ENCODE data around the gene WASF1. TPM values are rescaled to one million over a fixed set of nuclear protein-coding genes. Genes with fewer than 3 reads are reported as not detected.

WASF1 gene
- total RNA-seq, 4 donors from 2014 or later = 10.7 to 20.9 (median 16.3) TPM

- Histone ChIP-seq H3K4me1 (peaks cover 24 to 75% (median 32%) of the 10 kb centered on the region in 3 donors), H3K27me3 (no peaks in the 10 kb centered on the region), H3K36me3 (no peaks in the 10 kb centered on the region), H3K9me3 (no peaks in the 10 kb centered on the region), H3K27ac (no peak overlapping the region), H3K4me3 (no peak overlapping the region)
- 72 to 80% methylated on average over 3 of the region's 3 CpGs for WGBS, 2 donors
- intact Hi-C loops (cut with DNase I) = loop anchor here (10.0 kb wide), 1 partner anchor 209 kb away; no protein-coding TSS in a partner anchor
- TF ChIP-seq CTCF (IDR thresholded peaks at IDR 0.05) (no peak), POLR2A (IDR thresholded peaks at IDR 0.05) (no peak)
- no peak for DNase-seq
Measured at GRCh38 chr6:110185879-110186278, 6.4 kb upstream of the WASF1 start.

- Histone ChIP-seq H3K9me3 (no peaks in the 10 kb centered on the region), H3K4me3 (peak overlapping the region in 1 of 4 donors; percentile 3), H3K36me3 (no peaks in the 10 kb centered on the region), H3K27ac (no peak overlapping the region), H3K4me1 (peaks cover 24 to 63% (median 32%) of the 10 kb centered on the region in 3 donors), H3K27me3 (no peaks in the 10 kb centered on the region)
- intact Hi-C loops (cut with DNase I) = loop anchor here (10.0 kb wide), 1 partner anchor 211 kb away; no protein-coding TSS in a partner anchor
- 66 to 73% methylated on average over 5 of the region's 5 CpGs for WGBS, 2 donors
- DNase-seq = no peak
- TF ChIP-seq POLR2A (IDR thresholded peaks at IDR 0.05) (no peak), CTCF (IDR thresholded peaks at IDR 0.05) (no peak)
Measured at GRCh38 chr6:110183292-110183885, 3.9 kb upstream of the WASF1 start.

GRCh38 chr6:110181131-110182030 is 1.9 kb upstream of the WASF1 start:
- H3K4me3 ChIP-seq = peak overlapping the region; percentile 72 to 84 (median 82)
- WGBS, 2 donors = 42 to 52% methylated on average over 6 of the region's 6 CpGs
- no peak for TF ChIP-seq POLR2A (IDR thresholded peaks at IDR 0.05)
- no peak for TF ChIP-seq CTCF (IDR thresholded peaks at IDR 0.05)
- peaks cover 24 to 64% (median 32%) of the 10 kb centered on the region in 3 donors for H3K4me1 ChIP-seq
- peak overlapping the region in 1 of 4 donors; percentile 91 for H3K27ac ChIP-seq
- no peaks in the 10 kb centered on the region for H3K9me3 ChIP-seq
- no peaks in the 10 kb centered on the region for H3K27me3 ChIP-seq
- no peak for DNase-seq
- intact Hi-C loops (cut with DNase I) = loop anchor here (10.0 kb wide), 1 partner anchor 213 kb away; no protein-coding TSS in a partner anchor
- H3K36me3 ChIP-seq = no peaks in the 10 kb centered on the region

- TF ChIP-seq CTCF (IDR thresholded peaks at IDR 0.05) (no peak), POLR2A (IDR thresholded peaks at IDR 0.05) (peak in 1 of 4 donors; percentile 37)
- Histone ChIP-seq H3K4me3 (peak within 1 kb of the TSS; percentile 72 to 84 (median 82)), H3K27ac (peak within 1 kb of the TSS; percentile 80 to 92 (median 90)), H3K9me3 (no peaks in the 10 kb centered on the region), H3K4me1 (peaks cover 24 to 54% (median 27%) of the 10 kb centered on the region in 3 donors), H3K36me3 (no peaks in the 10 kb centered on the region), H3K27me3 (no peaks in the 10 kb centered on the region)
- intact Hi-C loops (cut with DNase I) = loop anchor here (10.0 kb wide), 1 partner anchor 214 kb away; no protein-coding TSS in a partner anchor
- no peak for DNase-seq
- WGBS, 2 donors = 0 to 1% methylated on average over 11 to 22 of the region's 28 CpGs
Measured at GRCh38 chr6:110180228-110181008, 948 bp upstream of the WASF1 start, which contains the start of gene CDC40. Gene CDC40, plus strand, starts transcription at chr6:110180427. Its CDS starts 18 bp downstream, at chr6:110180445.

All from esophagus squamous epithelium (tissue), 5 donors.